GM12878 (cell line): ENCODE results near the gene CABP7. TPM values are rescaled to one million over a fixed set of nuclear protein-coding genes. Genes with fewer than 3 reads are reported as not detected.

Source experiments
- ATAC-seq: fragments of 200-7000 bp; cut with Tn5 transposase; 3 replicates; pipeline ENCODE4 v1.9.1; 2020; ENCODE audit warnings: mild to moderate bottlenecking, moderate library complexity
- BruUV-seq: library from RNA; stranded (reverse); fragments of 400-500 nt; replicated peaks from 2 replicates; lab custom pipeline; 2021; lab: Mats Ljungman, UMichigan
- CTCF ChIA-PET: fragments of 300-600 bp; sonication (Branson Sonifier 250); formaldehyde crosslinking; extraction: SDS; loops from one replicate; lab custom pipeline; 2021; ENCODE audit warnings: inconsistent platforms; lab: Yijun Ruan, JAX
- POLR2A ChIA-PET: fragments of 350-600 bp; formaldehyde crosslinking; extraction: SDS; loops from one replicate; lab custom pipeline; 2021; ENCODE audit warnings: inconsistent platforms; lab: Charles Lee
- RAD21 ChIA-PET: fragments of 300-600 bp; sonication (Branson Sonifier 250); formaldehyde crosslinking; loops from one replicate; lab custom pipeline; 2023; ENCODE audit warnings: antibody characterized with exemption; ENCODE audit not compliant: unreplicated experiment; lab: Charles Lee
- SMC1A ChIA-PET: fragments of 300-600 bp; sonication (Branson Sonifier 250); formaldehyde crosslinking; loops from one replicate; lab custom pipeline; 2023; ENCODE audit not compliant: unreplicated experiment, uncharacterized antibody; lab: Charles Lee
- DNase-seq: peaks from one replicate; pipeline ENCODE4 v3.0.0-alpha.2; 2011; ENCODE audit warnings: low read depth, low spot score
- FAIRE-seq: peaks from 3 replicates; lab custom pipeline; 2011; peaks lifted over from hg19 to GRCh38; lab: Jason Lieb, UNC
- H2AFZ ChIP-seq: 2 replicates; pipeline ENCODE4 v1.6.0; 2011; ENCODE audit warnings: low read depth, low read length, control low read depth; ENCODE audit not compliant: control insufficient read depth
- H3K27ac ChIP-seq: 2 replicates; pipeline ENCODE4 v1.5.1; 2011; ENCODE audit warnings: control low read depth; ENCODE audit not compliant: control insufficient read depth, insufficient read depth
- H3K27me3 ChIP-seq, 2 experiments: replicated peaks in 1 of 2; 2 replicates each; pipeline versions ENCODE4 v1.6.0 to v1.6.1; 2011; ENCODE audit warnings: low read length in 1 of 2; ENCODE audit not compliant: control insufficient read depth in 2 of 2, insufficient read depth in 2 of 2
- H3K36me3 ChIP-seq, 2 experiments: 2 replicates each; pipeline ENCODE4 v1.5.1; 2011; ENCODE audit warnings: low read length in 1 of 2; ENCODE audit not compliant: control insufficient read depth in 2 of 2, insufficient read depth in 2 of 2
- H3K4me1 ChIP-seq: 2 replicates; pipeline ENCODE4 v1.6.1; 2011; ENCODE audit warnings: mild to moderate bottlenecking, low read length, moderate library complexity, mixed read lengths; ENCODE audit not compliant: control insufficient read depth, insufficient read depth
- H3K4me2 ChIP-seq: 2 replicates; pipeline ENCODE4 v1.6.0; 2011; ENCODE audit warnings: control low read depth; ENCODE audit not compliant: control insufficient read depth, insufficient read depth
- H3K4me3 ChIP-seq: fragments of 200-600 bp; sonication (generic); 2 replicates; pipeline ENCODE4 v1.5.1; 2016
- H3K79me2 ChIP-seq: 2 replicates; pipeline ENCODE4 v1.6.0; 2011; ENCODE audit warnings: low read length; ENCODE audit not compliant: control insufficient read depth, insufficient read depth
- H3K9ac ChIP-seq: 2 replicates; pipeline ENCODE4 v1.8.0; 2011; ENCODE audit warnings: low read length, control low read depth, mixed read lengths; ENCODE audit not compliant: control insufficient read depth, insufficient read depth
- H3K9me3 ChIP-seq: replicated peaks from 3 replicates; pipeline ENCODE4 v1.5.1; 2011; ENCODE audit warnings: mild to moderate bottlenecking, low read length; ENCODE audit not compliant: control insufficient read depth, insufficient read depth
- H4K20me1 ChIP-seq: 2 replicates; pipeline ENCODE4 v1.6.0; 2011; ENCODE audit not compliant: control insufficient read depth, insufficient read depth
- CHD4 ChIP-seq: fragments of 200-600 bp; sonication (generic); IDR thresholded peaks from 2 replicates; pipeline ENCODE4 v1.6.1; 2016; ENCODE audit warnings: mild to moderate bottlenecking
- ESRRA ChIP-seq: IDR thresholded peaks from 2 replicates; pipeline ENCODE4 v1.6.1; 2012; ENCODE audit warnings: mild to moderate bottlenecking, low read length, improper control_type of control experiment
- MTA2 ChIP-seq: fragments of 450-650 bp; IDR thresholded peaks from 2 replicates; pipeline ENCODE4 v1.6.1; 2016; ENCODE audit warnings: low read depth, mild to moderate bottlenecking, moderate library complexity
- NFXL1 ChIP-seq: fragments of 450-650 bp; IDR thresholded peaks from 2 replicates; pipeline ENCODE4 v1.6.1; 2017; ENCODE audit warnings: antibody characterized with exemption, mild to moderate bottlenecking, borderline replicate concordance
- NR2C1 ChIP-seq: fragments of 450-650 bp; IDR thresholded peaks from 2 replicates; pipeline ENCODE4 v1.6.1; 2017; ENCODE audit warnings: antibody characterized with exemption, mild to moderate bottlenecking, moderate library complexity
- PAX8 ChIP-seq: fragments of 450-650 bp; IDR thresholded peaks from 2 replicates; pipeline ENCODE4 v1.6.1; 2017; ENCODE audit warnings: mild to moderate bottlenecking, moderate library complexity
- POLR2AphosphoS2 ChIP-seq: IDR thresholded peaks from 2 replicates; pipeline ENCODE4 v1.6.1; 2011; ENCODE audit warnings: low read depth, mild to moderate bottlenecking, low read length, improper control_type of control experiment, moderate library complexity
- RUNX3 ChIP-seq: IDR thresholded peaks from 2 replicates; pipeline ENCODE4 v1.6.1; 2012; ENCODE audit warnings: low read length, inconsistent platforms
- SP1 ChIP-seq: IDR thresholded peaks from one replicate; pipeline ENCODE4 v1.6.1; 2011; ENCODE audit warnings: low read depth, low read length
- SREBF2 ChIP-seq: IDR thresholded peaks from 2 replicates; pipeline ENCODE4 v1.6.1; 2012; ENCODE audit warnings: mild to moderate bottlenecking, low read length
- ZBED1 ChIP-seq: IDR thresholded peaks from 2 replicates; pipeline ENCODE4 v1.6.1; 2016; ENCODE audit warnings: borderline replicate concordance
- ZSCAN29 ChIP-seq: fragments of 450-650 bp; IDR thresholded peaks from 2 replicates; pipeline ENCODE4 v1.6.1; 2017; ENCODE audit warnings: mild to moderate bottlenecking, moderate library complexity
- WGBS: methylation state at CpG from one replicate; pipeline ENCODE4 v1.1.6; 2016; ENCODE audit warnings: low lambda C conversion rate; ENCODE audit not compliant: insufficient replicate concordance, insufficient coverage; ENCODE audit errors: missing lambda C conversion rate; 5-methylcytosine and 5-hydroxymethylcytosine counted together
- in situ Hi-C: fragments of 300-500 bp; cut with MboI; formaldehyde crosslinking; loops from 9 replicates; pipeline ENCODE4 v1.14.3; 2018; ENCODE audit warnings: mixed read lengths
- intact Hi-C: fragments of 100-400 bp; cut with micrococcal nuclease; formaldehyde crosslinking; loops from one replicate; pipeline ENCODE4 v1.14.2; 2022; ENCODE audit not compliant: unreplicated experiment
- polyA plus RNA-seq, 11 experiments: library from polyadenylated mRNA; depleted of rRNA in 4 of 11; unstranded in 6 of 11; stranded (reverse) in 5 of 11; fragments of >200 nt; fragmentation: Nextera tagmentation in 4 of 11; fragmentation: Illumina TruSeq in 1 of 11; extraction: Ambion mirVana in 4 of 11; extraction: Trizol in 1 of 11; gene quantifications; 1 replicate in 1 of 11; 2 replicates in 10 of 11; pipeline versions ENCODE4 v1.2.1 to v1.2.3, GENCODE V29; 2011 to 2016; ENCODE audit warnings: inconsistent platforms in 2 of 11, missing spikeins in 2 of 11, low read depth in 1 of 11
- total RNA-seq, 4 experiments: library from RNA; depleted of rRNA in 3 of 4; stranded (reverse); fragments of >200 nt in 3 of 4; fragmentation: Illumina TruSeq in 1 of 4; extraction: Trizol in 1 of 4; gene quantifications; 2 replicates each; pipeline versions ENCODE4 v1.2.1 to v1.2.3, GENCODE V29; 2013 to 2021
- TF ChIP-seq, protein P1 (sequence below): fragments of 450-650 bp; IDR thresholded peaks from 2 replicates; pipeline ENCODE4 v1.6.1; 2016; ENCODE audit warnings: mild to moderate bottlenecking
- TF ChIP-seq, protein P2 (sequence below): IDR thresholded peaks from 2 replicates; pipeline ENCODE4 v1.6.1; 2011; ENCODE audit warnings: borderline replicate concordance, low read depth, mild to moderate bottlenecking, moderate library complexity, mixed read lengths, low read length; ENCODE audit not compliant: insufficient read depth; ENCODE audit errors: extremely low read length
- TF ChIP-seq, protein P3 (sequence below): fragments of 450-650 bp; formaldehyde crosslinking; IDR thresholded peaks from 2 replicates; pipeline ENCODE4 v1.4.0; 2022; ENCODE audit warnings: mild to moderate bottlenecking, moderate library complexity
- TF ChIP-seq, protein P4 (sequence below): IDR thresholded peaks from 2 replicates; pipeline ENCODE4 v1.6.1; 2012; ENCODE audit warnings: low read depth, low read length, improper control_type of control experiment

CABP7 gene
- total and polyA plus RNA-seq, 10 of the 15 experiments (the other 5 are each of a cell fraction or from before 2014, with no cell fraction given) = 0.02 to 0.18 (median 0.05) TPM; not detected in 5

DNA sequence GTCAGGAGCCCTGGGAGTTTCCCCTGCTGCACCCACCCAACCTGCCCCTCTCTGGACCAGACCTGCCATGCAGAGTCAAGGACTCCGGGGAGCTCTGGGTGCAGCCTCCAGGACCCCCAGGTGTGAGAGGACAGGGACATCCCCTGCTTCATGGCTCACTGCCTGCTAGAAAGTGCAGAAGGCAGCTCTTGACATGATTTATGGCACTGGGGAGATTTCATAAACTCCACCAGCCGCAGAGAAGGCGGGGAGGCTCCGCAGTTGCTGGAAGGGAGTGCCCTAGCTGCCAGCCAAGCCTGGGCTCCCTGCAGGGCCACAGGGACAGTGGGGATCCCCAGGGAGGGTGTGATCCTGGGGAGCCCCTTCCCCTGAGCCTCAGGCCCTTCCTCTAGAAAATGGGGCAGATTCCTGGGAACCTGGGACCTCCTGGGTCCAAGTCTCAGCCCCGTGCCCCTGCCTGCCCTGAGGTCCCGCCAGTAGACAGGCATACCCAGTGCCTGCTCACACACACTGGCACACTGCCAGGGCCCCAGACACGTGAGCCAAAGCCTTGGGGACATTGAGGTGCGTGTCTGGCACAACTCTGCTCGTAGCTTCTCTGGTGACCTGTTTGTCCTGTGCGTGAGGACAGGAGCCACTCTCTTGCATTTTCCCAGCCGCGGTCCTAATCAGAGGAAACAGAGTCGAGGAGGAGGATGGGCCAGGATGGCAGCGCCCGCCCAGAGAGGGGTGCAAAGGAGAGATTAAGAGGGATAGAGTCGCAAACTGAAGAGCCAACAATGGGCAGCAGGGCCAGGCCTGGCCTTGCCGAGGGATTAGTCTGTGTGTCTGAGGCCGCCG lies 13.8 kb downstream of the CABP7 start:
- no peaks in the 10 kb centered on the region; a peak in 1 of 4 replicates for H3K36me3 ChIP-seq
- BruUV-seq = no TSS peak
- H3K27ac ChIP-seq = no peak overlapping the region
- no peak overlapping the region for H2AFZ ChIP-seq
- no peak overlapping the region for H3K4me2 ChIP-seq
- SMC1A ChIA-PET = interaction anchor here (0.9 kb wide), 1 partner anchor 43 kb away, joined by 3 read pairs; no protein-coding TSS in a partner anchor
- no peaks in the 10 kb centered on the region for H4K20me1 ChIP-seq
- RAD21 ChIA-PET = interaction anchor here (1.4 kb wide), 1 partner anchor 272 kb away, joined by 3 read pairs; no protein-coding TSS in a partner anchor
- intact Hi-C loops (no loop called here), in situ Hi-C loops (no loop called here)
- no peak overlapping the region for H3K9ac ChIP-seq
- H3K9me3 ChIP-seq = no peaks in the 10 kb centered on the region
- ATAC-seq (peak; percentile 89), DNase-seq (peak; percentile 17), FAIRE-seq (no peak)
- WGBS = 63% methylated on average over 19 of the region's 19 CpGs
- H3K27me3 ChIP-seq = no peaks in the 10 kb centered on the region
- CTCF ChIA-PET = interaction anchor here (0.9 to 2.0 kb wide), 3 partner anchors 20 to 272 kb away, joined by 3 to 7 read pairs (median 3); no protein-coding TSS in a partner anchor
- H3K79me2 ChIP-seq = no peaks in the 10 kb centered on the region
- H3K4me1 ChIP-seq = peaks cover 3% of the 10 kb centered on the region; the same call in 1 of the 2 replicates
- H3K4me3 ChIP-seq = no peak overlapping the region
- POLR2A ChIA-PET = interaction anchor here (0.6 kb wide), 1 partner anchor 118 kb away, joined by 3 read pairs; no protein-coding TSS in a partner anchor
- TF ChIP-seq NR2C1 = no peak
- TF ChIP-seq CHD4 = no peak
- TF ChIP-seq RUNX3 = peak; percentile 54; the same call in 1 of the 2 replicates
- no peak for TF ChIP-seq ZSCAN29
- no peak for TF ChIP-seq NFXL1
- TF ChIP-seq SP1 = no peak
- TF ChIP-seq PAX8 = no peak
- TF ChIP-seq, protein P1, sequence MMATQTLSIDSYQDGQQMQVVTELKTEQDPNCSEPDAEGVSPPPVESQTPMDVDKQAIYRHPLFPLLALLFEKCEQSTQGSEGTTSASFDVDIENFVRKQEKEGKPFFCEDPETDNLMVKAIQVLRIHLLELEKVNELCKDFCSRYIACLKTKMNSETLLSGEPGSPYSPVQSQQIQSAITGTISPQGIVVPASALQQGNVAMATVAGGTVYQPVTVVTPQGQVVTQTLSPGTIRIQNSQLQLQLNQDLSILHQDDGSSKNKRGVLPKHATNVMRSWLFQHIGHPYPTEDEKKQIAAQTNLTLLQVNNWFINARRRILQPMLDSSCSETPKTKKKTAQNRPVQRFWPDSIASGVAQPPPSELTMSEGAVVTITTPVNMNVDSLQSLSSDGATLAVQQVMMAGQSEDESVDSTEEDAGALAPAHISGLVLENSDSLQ = peak; percentile 86
- TF ChIP-seq, protein P2, sequence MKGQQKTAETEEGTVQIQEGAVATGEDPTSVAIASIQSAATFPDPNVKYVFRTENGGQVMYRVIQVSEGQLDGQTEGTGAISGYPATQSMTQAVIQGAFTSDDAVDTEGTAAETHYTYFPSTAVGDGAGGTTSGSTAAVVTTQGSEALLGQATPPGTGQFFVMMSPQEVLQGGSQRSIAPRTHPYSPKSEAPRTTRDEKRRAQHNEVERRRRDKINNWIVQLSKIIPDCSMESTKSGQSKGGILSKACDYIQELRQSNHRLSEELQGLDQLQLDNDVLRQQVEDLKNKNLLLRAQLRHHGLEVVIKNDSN = peak; percentile 22
- no peak for TF ChIP-seq ZBED1
- TF ChIP-seq, protein P3, sequence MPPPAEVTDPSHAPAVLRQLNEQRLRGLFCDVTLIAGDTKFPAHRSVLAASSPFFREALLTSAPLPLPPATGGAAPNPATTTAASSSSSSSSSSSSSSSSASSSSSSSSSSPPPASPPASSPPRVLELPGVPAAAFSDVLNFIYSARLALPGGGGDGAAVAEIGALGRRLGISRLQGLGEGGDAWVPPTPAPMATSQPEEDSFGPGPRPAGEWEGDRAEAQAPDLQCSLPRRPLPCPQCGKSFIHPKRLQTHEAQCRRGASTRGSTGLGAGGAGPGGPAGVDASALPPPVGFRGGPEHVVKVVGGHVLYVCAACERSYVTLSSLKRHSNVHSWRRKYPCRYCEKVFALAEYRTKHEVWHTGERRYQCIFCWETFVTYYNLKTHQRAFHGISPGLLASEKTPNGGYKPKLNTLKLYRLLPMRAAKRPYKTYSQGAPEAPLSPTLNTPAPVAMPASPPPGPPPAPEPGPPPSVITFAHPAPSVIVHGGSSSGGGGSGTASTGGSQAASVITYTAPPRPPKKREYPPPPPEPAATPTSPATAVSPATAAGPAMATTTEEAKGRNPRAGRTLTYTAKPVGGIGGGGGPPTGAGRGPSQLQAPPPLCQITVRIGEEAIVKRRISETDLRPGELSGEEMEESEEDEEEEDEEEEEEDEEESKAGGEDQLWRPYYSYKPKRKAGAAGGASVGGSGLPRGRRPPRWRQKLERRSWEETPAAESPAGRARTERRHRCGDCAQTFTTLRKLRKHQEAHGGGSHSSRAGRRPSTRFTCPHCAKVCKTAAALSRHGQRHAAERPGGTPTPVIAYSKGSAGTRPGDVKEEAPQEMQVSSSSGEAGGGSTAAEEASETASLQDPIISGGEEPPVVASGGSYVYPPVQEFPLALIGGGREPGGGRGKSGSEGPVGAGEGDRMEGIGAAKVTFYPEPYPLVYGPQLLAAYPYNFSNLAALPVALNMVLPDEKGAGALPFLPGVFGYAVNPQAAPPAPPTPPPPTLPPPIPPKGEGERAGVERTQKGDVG (CRISPR knock-in tag) = no peak
- TF ChIP-seq, protein P4, sequence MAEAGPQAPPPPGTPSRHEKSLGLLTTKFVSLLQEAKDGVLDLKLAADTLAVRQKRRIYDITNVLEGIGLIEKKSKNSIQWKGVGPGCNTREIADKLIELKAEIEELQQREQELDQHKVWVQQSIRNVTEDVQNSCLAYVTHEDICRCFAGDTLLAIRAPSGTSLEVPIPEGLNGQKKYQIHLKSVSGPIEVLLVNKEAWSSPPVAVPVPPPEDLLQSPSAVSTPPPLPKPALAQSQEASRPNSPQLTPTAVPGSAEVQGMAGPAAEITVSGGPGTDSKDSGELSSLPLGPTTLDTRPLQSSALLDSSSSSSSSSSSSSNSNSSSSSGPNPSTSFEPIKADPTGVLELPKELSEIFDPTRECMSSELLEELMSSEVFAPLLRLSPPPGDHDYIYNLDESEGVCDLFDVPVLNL = no peak
- no peak for TF ChIP-seq ESRRA
- no peak for TF ChIP-seq SREBF2
- no peak for TF ChIP-seq POLR2AphosphoS2
- no peak for TF ChIP-seq MTA2
